ENCODE data around the gene SRRM3. TPM values are rescaled to one million over a fixed set of nuclear protein-coding genes. Genes with fewer than 3 reads are reported as not detected.

Gene SRRM3
- total and polyA plus RNA-seq, 9 of the 15 experiments (the other 6 are each of a cell fraction or from before 2014, with no cell fraction given): 0.04 to 0.91 (median 0.46) TPM; not detected in 2

- TF ChIP-seq CREB5 (CRISPR knock-in tag; IDR thresholded peaks at IDR 0.05) (no peak), FOXP4 (CRISPR knock-in tag; IDR thresholded peaks at IDR 0.05; ENCODE audit: borderline replicate concordance) (no peak), SIX5 (IDR thresholded peaks at IDR 0.05; ENCODE audit: borderline replicate concordance in 1 of 2, insufficient read depth in 1 of 2, low read depth in 1 of 2, low read length in 2 of 2) (no peak), DLX4 (CRISPR knock-in tag; IDR thresholded peaks at IDR 0.05) (no peak), TFAM (CRISPR knock-in tag; conservative IDR thresholded peaks at IDR 0.05) (no peak), NCOA2 (IDR thresholded peaks at IDR 0.05; ENCODE audit: partially characterized antibody in 2 of 2) (no peak), MECOM (CRISPR knock-in tag; IDR thresholded peaks at IDR 0.05) (no peak), CREBBP (IDR thresholded peaks at IDR 0.05; ENCODE audit: low read depth, low read length) (no peak), FOXM1 (IDR thresholded peaks at IDR 0.05; ENCODE audit: low read depth) (no peak), FOXM1 (CRISPR knock-in tag; IDR thresholded peaks at IDR 0.05; ENCODE audit: low read depth) (no peak), ZNF717 (CRISPR knock-in tag; IDR thresholded peaks at IDR 0.05) (no peak), CREB3 (tag; conservative IDR thresholded peaks at IDR 0.05; ENCODE audit: low read depth) (no peak), ARHGAP35 (IDR thresholded peaks at IDR 0.05; ENCODE audit: partially characterized antibody) (no peak), SMAD1 (IDR thresholded peaks at IDR 0.05; ENCODE audit: low read depth, low read length, partially characterized antibody) (no peak), LARP7 (IDR thresholded peaks at IDR 0.05) (no peak), SNAPC5 (CRISPR knock-in tag; IDR thresholded peaks at IDR 0.05) (no peak), NFYB (IDR thresholded peaks at IDR 0.05; ENCODE audit: extremely low read depth, insufficient read length) (peak; percentile 95), BRD9 (IDR thresholded peaks at IDR 0.05; ENCODE audit: low read depth, partially characterized antibody) (no peak), ZNF354B (CRISPR knock-in tag; IDR thresholded peaks at IDR 0.05) (no peak), ILF3 (IDR thresholded peaks at IDR 0.05; ENCODE audit: borderline replicate concordance) (no peak), PTTG1 (tag; IDR thresholded peaks at IDR 0.05; ENCODE audit: low read depth) (no peak), ETV6 (IDR thresholded peaks at IDR 0.05; ENCODE audit: borderline replicate concordance in 1 of 2, low read depth in 2 of 2, low read length in 1 of 2) (no peak), ETV6 (CRISPR knock-in tag; IDR thresholded peaks at IDR 0.05; ENCODE audit: borderline replicate concordance) (no peak), ZNF444 (CRISPR knock-in tag; IDR thresholded peaks at IDR 0.05) (no peak), ZNF175 (CRISPR knock-in tag; IDR thresholded peaks at IDR 0.05; ENCODE audit: low read depth) (no peak)
Measured at GRCh38 chr7:76317782-76318487, 116.2 kb downstream of the SRRM3 start (continued).

Data from K562 (cell line).